Duodenal mucosa (tissue), 2 donors: Measurements from ENCODE around the gene NPM3.

ENCODE experiments used
- H3K27ac ChIP-seq: one replicate; pipeline ENCODE4 v1.7.0; 2013; ENCODE audit warnings: low read depth, low read length
- H3K27me3 ChIP-seq, 2 donors: one replicate each; pipeline ENCODE4 v1.7.0; 2013; ENCODE audit warnings: low read length in 2 of 2, control low read depth in 1 of 2; ENCODE audit not compliant: insufficient read depth in 2 of 2, control insufficient read depth in 1 of 2
- H3K36me3 ChIP-seq, 2 donors: one replicate each; pipeline ENCODE4 v1.7.0; 2013; ENCODE audit warnings: low read length in 2 of 2, control low read depth in 1 of 2; ENCODE audit not compliant: insufficient read depth in 2 of 2, control insufficient read depth in 1 of 2
- H3K4me1 ChIP-seq, 2 donors: one replicate each; pipeline ENCODE4 v1.7.0; 2013; ENCODE audit warnings: low read length in 2 of 2, control low read depth in 1 of 2; ENCODE audit not compliant: insufficient read depth in 2 of 2, control insufficient read depth in 1 of 2
- H3K4me3 ChIP-seq, 2 donors: one replicate each; pipeline ENCODE4 v1.7.0; 2013; ENCODE audit warnings: low read length in 2 of 2, low read depth in 1 of 2
- H3K9ac ChIP-seq, 2 donors: one replicate each; pipeline ENCODE4 v1.7.0; 2013; ENCODE audit warnings: low read length in 2 of 2, low read depth in 1 of 2
- H3K9me3 ChIP-seq, 2 donors: one replicate each; pipeline ENCODE4 v1.7.0; 2013; ENCODE audit warnings: low read length in 2 of 2, control low read depth in 1 of 2; ENCODE audit not compliant: control insufficient read depth in 1 of 2

The NPM3 gene, protein sequence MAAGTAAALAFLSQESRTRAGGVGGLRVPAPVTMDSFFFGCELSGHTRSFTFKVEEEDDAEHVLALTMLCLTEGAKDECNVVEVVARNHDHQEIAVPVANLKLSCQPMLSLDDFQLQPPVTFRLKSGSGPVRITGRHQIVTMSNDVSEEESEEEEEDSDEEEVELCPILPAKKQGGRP

DNA sequence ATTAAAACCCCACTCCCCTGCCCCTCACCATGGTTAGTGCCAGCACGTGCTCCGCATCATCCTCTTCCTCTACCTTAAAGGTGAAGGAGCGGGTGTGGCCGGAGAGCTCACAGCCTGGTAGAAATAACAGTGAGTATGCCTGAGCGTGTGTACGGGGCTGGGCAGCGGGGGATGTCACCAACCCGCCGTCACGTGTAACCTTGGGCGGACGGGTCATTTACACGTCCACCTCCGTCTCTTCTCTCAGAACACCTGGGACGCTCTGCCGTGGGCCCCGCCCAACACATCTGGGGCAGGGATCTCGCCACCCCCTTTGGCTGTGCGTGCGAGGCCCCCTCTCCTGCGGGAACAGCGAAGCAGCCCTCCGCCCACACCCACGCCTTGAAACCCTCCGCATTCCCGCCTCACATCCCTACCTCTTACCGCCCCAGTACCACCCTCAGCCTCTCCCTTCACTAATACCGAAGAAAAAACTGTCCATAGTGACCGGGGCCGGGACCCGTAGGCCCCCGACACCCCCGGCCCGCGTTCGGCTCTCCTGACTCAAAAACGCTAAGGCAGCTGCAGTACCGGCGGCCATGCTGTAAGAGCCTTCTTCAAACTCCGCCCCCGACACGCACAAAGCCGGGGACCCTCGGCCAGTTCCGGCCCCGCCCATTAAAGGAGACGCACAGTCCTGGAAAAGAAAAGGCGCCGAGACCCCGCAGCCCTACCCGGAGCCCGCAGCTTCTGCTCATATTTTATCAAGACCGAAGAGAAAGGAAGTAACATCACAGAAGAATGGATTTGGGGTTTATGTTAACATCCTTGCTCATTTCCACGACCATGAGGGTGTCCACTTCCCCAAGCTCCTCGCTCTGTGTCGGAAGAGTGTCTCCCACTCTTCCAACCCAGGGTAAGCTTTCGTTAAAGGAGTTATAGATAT lies at the start of gene NPM3:
Gene NPM3, minus strand, starts transcription at position 636 of the 925 bp plus-strand sequence. Its CDS starts 56 bp downstream, at position 580.
- peak within 1 kb of the TSS; percentile 65 to 87 for H3K4me3 ChIP-seq
- no peak within 1 kb of the TSS for H3K27ac ChIP-seq
- H3K36me3 ChIP-seq: peaks cover 16 to 34% of the 10 kb centered on the region in 2 donors
- H3K9me3 ChIP-seq: no peaks in the 10 kb centered on the region
- H3K9ac ChIP-seq: peak within 1 kb of the TSS; percentile 64 to 74
- H3K27me3 ChIP-seq: peaks cover 3 to 5% of the 10 kb centered on the region in 2 donors
- H3K4me1 ChIP-seq: peaks cover 34 to 46% of the 10 kb centered on the region in 2 donors

DNA sequence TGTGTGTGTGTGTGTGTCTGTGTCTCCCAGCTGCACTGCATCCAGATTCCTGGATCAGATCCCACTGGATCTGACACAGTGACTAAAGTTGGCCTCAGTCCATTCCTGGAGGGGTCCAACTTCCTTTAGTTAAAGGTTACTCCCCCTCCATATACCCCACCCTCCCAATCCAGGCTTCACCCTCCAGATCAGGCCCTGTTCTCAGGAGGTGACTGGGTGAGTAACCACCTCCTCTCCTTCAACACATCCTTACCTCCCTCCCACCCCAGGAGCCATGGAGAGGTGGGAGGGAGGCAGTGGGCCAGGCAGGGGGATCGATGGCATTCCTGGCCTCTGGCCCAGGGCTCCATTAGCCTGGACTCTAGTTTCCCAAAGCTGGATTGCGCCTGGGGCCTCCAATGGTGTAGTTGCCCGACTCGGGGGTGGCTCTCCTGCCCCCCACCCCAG lies 49.1 kb upstream of the NPM3 start:
- H3K27ac ChIP-seq: no peak overlapping the region
- peaks cover 0 to 6% of the 10 kb centered on the region in 2 donors for H3K36me3 ChIP-seq
- H3K9ac ChIP-seq: no peak overlapping the region
- H3K4me3 ChIP-seq: no peak overlapping the region
- no peaks in the 10 kb centered on the region for H3K27me3 ChIP-seq
- peaks cover 15 to 25% of the 10 kb centered on the region in 2 donors for H3K4me1 ChIP-seq
- no peaks in the 10 kb centered on the region for H3K9me3 ChIP-seq

DNA sequence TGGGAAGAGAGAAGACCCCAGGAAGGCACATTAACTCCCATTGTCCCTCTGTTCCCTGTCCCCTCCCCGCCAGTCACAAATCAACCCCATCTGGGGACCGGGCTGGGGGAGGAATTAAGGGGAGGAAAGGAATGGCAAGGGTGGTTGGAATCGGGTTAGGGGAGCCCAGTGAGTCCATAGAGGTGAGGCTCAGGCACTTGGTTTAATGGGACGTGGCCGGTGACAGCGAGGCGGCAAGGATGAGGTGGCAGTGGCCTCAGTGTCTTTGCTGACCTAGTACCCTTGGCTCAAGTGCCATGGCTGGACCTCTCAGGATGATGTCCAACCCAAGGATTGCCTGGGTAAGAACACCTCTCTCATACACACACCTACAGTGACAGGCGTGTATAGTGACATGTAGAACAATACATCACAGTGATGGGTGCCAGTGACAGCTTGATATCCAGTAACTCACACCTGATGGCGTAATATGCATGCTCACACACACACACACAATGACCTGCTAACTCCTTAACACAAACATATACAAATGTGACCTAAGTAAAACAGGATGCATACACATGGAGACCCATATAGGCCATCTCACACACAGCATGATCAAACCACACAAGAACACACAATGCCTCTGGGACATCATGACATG lies 48.0 kb upstream of the NPM3 start:
- Histone ChIP-seq H3K36me3 (peaks cover 0 to 9% of the 10 kb centered on the region in 2 donors), H3K4me1 (peaks cover 15 to 25% of the 10 kb centered on the region in 2 donors), H3K9me3 (no peaks in the 10 kb centered on the region), H3K27me3 (no peaks in the 10 kb centered on the region), H3K9ac (peak overlapping the region; percentile 48 to 67), H3K27ac (no peak overlapping the region), H3K4me3 (peak overlapping the region; percentile 65 to 77)

DNA sequence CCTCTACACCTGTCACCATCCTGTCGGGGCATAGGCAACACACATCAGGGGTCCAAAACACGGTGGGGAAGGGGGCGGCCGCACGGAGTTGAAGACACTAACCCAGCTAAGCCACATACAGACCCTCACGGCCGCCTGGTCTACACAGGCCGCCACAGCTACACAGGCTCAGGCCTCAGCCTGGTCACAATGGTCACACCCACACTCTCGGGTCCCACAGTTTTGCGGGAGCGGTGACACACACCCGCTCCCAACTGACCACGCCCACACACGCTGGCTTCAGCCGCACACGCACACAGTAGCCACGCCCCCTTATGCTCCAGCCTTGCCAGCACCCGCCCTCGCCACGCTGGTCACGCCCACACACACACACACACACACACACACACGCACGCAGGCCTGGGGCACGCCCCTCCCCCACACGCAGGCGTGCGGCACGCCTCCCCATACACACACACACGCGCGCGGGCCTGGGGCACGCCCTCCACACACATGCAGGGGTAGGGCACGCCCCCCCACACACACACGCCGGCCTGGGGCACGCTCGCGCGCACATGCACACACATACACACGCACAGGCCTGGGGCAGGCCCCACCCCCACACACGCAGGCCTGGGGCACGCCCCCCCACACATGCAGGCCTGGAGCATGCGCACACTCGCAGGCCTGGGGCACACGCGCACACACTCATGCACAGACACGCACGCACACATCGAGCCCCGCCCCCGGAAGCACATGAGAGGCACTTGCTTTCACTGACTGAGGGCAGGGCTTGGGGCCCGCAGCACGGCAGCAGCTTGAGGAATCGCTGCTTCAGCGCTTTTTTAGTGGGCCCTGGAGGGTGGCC lies 47.3 kb upstream of the NPM3 start:
- H3K9ac ChIP-seq: peak overlapping the region; percentile 48 to 67
- H3K9me3 ChIP-seq: no peaks in the 10 kb centered on the region
- H3K36me3 ChIP-seq: peaks cover 0 to 9% of the 10 kb centered on the region in 2 donors
- no peaks in the 10 kb centered on the region for H3K27me3 ChIP-seq
- H3K4me1 ChIP-seq: peaks cover 15 to 25% of the 10 kb centered on the region in 2 donors
- H3K4me3 ChIP-seq: peak overlapping the region; percentile 65 to 77
- peak overlapping the region; percentile 35 for H3K27ac ChIP-seq

DNA sequence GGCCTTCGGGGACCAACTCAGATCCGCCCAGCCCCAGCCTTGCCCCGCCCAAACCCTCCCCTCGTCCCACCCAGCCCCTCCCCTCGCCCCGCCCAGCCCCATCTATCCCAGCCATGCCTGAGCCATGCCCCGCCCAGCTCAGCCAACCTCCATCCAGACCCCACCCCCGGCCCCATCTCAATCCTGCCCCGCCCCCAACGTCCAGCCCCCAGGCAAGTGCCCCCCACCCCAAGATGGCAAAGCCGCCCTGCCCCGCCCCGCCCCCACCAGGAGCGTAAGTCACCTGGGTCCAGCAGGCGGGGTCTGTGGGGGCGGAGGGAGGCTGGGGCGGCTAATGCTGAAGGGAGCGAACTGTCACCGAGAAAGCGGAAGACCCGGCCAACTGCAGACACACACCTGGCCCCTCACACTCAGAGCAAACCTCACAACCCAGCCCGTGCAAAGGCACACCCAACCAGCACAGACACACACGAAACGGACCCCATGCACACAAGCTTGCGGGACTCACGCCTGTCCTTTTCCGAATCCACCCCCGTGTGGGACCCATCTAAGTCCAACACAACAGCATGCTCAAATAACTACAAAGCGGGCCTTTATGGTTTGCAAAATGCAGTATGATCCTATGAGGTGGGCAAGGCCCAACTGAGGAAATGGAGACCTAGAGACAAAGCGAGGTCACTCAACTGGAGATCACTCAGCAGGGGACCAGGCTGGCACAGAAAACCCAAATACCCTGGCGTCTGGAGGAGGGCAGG lies 46.5 kb upstream of the NPM3 start:
- H3K36me3 ChIP-seq: peaks cover 0 to 9% of the 10 kb centered on the region in 2 donors
- H3K27me3 ChIP-seq: no peaks in the 10 kb centered on the region
- peak overlapping the region; percentile 65 to 77 for H3K4me3 ChIP-seq
- peaks cover 15 to 23% of the 10 kb centered on the region in 2 donors for H3K4me1 ChIP-seq
- H3K9ac ChIP-seq: peak overlapping the region in 1 of 2 donors; percentile 18
- H3K27ac ChIP-seq: no peak overlapping the region
- H3K9me3 ChIP-seq: no peaks in the 10 kb centered on the region

DNA sequence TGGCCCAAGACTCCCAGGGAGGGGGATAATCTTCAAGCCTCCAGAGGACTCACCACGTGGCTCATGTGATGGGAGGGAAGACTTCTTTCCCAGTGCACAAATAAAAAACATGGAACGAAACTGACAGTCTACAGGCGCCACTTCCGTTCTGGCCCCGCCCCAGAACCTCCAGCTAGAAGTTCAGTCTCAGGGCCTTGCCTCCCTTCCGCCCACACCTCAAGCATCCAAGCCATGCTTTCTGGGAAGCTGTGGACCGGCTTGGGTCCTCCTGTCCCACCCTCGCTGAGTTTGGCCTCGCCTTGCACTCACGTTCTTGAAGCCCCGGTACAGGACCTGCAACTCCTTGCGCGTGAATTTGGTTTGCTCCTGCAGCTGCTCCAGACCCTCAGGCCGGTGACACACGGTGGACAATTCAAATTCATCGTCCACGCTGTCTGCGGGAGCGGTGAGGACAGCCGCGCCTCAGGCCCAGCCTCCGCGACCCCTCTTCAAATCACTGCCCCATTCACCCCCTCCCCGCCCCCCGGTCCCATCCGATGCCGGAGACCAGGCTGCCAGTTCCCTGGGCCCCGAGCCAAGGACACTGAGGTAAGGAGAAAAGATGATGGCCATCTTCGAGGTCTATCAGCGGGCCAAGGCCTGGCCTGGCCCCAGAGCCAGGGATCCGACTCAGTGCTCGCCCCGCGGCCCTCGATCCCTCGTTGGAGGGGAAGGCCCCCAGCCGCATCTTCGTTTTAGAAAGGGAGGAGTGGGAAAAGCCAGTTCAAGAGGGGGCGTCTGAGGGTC lies 45.7 kb upstream of the NPM3 start:
- H3K4me1 ChIP-seq: peaks cover 15 to 20% of the 10 kb centered on the region in 2 donors
- peaks cover 0 to 9% of the 10 kb centered on the region in 2 donors for H3K36me3 ChIP-seq
- H3K27me3 ChIP-seq: no peaks in the 10 kb centered on the region
- H3K4me3 ChIP-seq: no peak overlapping the region
- H3K9ac ChIP-seq: no peak overlapping the region
- no peaks in the 10 kb centered on the region for H3K9me3 ChIP-seq
- H3K27ac ChIP-seq: no peak overlapping the region

DNA sequence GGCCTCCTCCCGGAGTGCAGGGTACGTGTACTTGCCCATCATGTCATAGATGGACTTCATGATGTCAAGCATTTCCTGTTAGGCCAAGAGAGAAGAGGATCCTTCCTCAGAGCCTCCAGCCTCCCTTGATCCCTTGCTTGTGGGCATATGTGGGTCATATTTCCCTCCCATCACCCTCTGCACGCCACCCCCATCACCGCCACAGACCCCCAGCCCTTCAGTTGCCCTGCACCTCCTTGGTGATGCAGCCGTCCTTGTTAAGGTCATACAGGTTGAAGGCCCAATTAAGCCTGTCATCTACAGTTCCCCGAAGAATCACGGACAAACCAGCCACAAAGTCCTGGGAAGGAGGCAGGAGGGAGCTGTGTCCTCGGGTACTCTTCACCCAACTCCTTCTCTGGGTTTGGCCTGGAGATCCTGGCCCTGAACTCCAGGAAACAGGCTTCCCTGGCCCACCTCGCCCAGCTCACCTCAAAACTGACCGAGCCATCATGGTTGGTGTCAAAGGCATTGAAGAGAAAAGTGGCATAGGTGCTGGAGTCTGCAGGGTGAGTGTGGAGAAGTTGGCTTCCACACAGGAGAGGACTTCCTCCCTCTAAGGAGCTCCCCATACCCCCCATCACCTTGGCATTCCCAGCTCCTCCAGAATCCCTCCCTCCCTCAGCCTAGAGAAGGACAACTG lies 44.8 kb upstream of the NPM3 start:
- Histone ChIP-seq H3K27ac (no peak overlapping the region), H3K27me3 (no peaks in the 10 kb centered on the region), H3K9ac (no peak overlapping the region), H3K36me3 (peaks cover 0 to 9% of the 10 kb centered on the region in 2 donors), H3K9me3 (no peaks in the 10 kb centered on the region), H3K4me3 (no peak overlapping the region), H3K4me1 (peaks cover 15 to 20% of the 10 kb centered on the region in 2 donors)

DNA sequence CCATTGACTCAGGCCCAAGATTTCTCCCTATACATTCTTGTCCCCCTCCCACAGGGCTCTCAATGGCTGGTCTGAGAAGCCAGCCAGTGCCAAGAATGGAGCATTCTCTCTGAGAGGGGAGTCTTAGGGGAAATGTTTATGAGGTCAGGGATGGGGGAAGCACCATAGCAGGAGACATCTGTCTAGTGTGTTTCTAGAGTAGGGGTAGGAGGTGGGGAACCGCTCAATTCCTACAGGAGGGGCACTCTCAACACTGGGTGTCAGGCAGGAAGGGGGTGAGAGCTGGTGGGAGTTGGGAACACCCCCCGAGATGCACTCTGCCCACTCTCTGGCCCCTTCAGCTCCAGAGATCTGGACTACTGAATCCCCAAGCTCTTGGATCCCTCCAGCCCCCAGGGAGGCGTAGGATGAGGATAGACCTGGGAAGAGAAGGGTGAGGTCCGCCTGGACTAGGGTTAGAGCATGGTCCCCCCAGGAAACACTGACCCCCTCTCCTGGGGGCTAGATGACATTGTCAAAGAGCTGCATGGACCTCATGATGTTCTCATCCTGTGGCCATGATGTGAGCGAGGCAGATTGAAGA lies 43.7 kb upstream of the NPM3 start:
- Histone ChIP-seq H3K9me3 (no peaks in the 10 kb centered on the region), H3K9ac (no peak overlapping the region), H3K4me3 (no peak overlapping the region), H3K27me3 (no peaks in the 10 kb centered on the region), H3K36me3 (peaks cover 0 to 9% of the 10 kb centered on the region in 2 donors), H3K27ac (no peak overlapping the region), H3K4me1 (peaks cover 15 to 20% of the 10 kb centered on the region in 2 donors)
